A549 (cell line): ENCODE results near the gene ANXA8.

Experiments
- JUNB ChIP-seq: fragments of >200 bp; sonication (Bioruptor Twin); formaldehyde crosslinking; IDR thresholded peaks from 2 replicates; pipeline ENCODE4 v1.6.1; 2016
- POLR2A ChIP-seq: IDR thresholded peaks from 2 replicates; pipeline ENCODE4 v1.6.1; 2012; ENCODE audit warnings: mild to moderate bottlenecking, low read length
- SREBF2 ChIP-seq: fragments of 450-650 bp; IDR thresholded peaks from 2 replicates; pipeline ENCODE4 v1.6.1; 2014; ENCODE audit warnings: mild to moderate bottlenecking, moderate library complexity
- TF ChIP-seq, protein P1 (sequence below): fragments of 150-350 bp; IDR thresholded peaks from 2 replicates; pipeline ENCODE4 v1.6.1; 2014; ENCODE audit warnings: low read depth, mild to moderate bottlenecking, low read length
- TF ChIP-seq, protein P2 (sequence below): fragments of >200 bp; sonication (Bioruptor Twin); formaldehyde crosslinking; IDR thresholded peaks from 3 replicates; pipeline ENCODE4 v1.5.1; 2016
- TF ChIP-seq, protein P3 (sequence below): fragments of 200-600 bp; sonication (generic); IDR thresholded peaks from 2 replicates; pipeline ENCODE4 v1.6.1; 2016; ENCODE audit warnings: antibody characterized with exemption, mild to moderate bottlenecking, moderate library complexity
- TF ChIP-seq, protein P4 (sequence below): IDR thresholded peaks from 2 replicates; pipeline ENCODE4 v1.6.1; 2012

DNA sequence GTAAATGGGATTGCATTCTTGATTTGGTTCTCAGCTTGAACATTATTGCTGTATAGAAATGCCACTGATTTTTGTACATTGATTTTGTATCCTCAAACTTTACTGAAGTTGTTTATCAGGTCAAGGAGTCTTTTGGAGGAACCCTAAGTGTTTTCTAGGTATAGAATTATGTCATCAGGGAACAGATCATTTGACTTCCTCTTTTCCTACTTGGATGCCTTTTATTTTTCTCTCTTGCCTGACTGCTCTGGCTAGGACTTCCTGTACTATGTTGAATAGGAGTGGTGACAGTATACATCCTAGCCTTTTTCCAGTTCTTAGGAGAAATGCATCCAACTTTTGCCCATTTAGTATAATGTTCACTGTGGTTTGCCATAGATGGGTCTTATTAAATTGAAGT, 48.8 kb downstream of the ANXA8 start:
- TF ChIP-seq, protein P1, sequence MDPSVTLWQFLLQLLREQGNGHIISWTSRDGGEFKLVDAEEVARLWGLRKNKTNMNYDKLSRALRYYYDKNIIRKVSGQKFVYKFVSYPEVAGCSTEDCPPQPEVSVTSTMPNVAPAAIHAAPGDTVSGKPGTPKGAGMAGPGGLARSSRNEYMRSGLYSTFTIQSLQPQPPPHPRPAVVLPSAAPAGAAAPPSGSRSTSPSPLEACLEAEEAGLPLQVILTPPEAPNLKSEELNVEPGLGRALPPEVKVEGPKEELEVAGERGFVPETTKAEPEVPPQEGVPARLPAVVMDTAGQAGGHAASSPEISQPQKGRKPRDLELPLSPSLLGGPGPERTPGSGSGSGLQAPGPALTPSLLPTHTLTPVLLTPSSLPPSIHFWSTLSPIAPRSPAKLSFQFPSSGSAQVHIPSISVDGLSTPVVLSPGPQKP: no peak
- TF ChIP-seq, protein P2, sequence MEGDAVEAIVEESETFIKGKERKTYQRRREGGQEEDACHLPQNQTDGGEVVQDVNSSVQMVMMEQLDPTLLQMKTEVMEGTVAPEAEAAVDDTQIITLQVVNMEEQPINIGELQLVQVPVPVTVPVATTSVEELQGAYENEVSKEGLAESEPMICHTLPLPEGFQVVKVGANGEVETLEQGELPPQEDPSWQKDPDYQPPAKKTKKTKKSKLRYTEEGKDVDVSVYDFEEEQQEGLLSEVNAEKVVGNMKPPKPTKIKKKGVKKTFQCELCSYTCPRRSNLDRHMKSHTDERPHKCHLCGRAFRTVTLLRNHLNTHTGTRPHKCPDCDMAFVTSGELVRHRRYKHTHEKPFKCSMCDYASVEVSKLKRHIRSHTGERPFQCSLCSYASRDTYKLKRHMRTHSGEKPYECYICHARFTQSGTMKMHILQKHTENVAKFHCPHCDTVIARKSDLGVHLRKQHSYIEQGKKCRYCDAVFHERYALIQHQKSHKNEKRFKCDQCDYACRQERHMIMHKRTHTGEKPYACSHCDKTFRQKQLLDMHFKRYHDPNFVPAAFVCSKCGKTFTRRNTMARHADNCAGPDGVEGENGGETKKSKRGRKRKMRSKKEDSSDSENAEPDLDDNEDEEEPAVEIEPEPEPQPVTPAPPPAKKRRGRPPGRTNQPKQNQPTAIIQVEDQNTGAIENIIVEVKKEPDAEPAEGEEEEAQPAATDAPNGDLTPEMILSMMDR: no peak
- TF ChIP-seq, protein P3, sequence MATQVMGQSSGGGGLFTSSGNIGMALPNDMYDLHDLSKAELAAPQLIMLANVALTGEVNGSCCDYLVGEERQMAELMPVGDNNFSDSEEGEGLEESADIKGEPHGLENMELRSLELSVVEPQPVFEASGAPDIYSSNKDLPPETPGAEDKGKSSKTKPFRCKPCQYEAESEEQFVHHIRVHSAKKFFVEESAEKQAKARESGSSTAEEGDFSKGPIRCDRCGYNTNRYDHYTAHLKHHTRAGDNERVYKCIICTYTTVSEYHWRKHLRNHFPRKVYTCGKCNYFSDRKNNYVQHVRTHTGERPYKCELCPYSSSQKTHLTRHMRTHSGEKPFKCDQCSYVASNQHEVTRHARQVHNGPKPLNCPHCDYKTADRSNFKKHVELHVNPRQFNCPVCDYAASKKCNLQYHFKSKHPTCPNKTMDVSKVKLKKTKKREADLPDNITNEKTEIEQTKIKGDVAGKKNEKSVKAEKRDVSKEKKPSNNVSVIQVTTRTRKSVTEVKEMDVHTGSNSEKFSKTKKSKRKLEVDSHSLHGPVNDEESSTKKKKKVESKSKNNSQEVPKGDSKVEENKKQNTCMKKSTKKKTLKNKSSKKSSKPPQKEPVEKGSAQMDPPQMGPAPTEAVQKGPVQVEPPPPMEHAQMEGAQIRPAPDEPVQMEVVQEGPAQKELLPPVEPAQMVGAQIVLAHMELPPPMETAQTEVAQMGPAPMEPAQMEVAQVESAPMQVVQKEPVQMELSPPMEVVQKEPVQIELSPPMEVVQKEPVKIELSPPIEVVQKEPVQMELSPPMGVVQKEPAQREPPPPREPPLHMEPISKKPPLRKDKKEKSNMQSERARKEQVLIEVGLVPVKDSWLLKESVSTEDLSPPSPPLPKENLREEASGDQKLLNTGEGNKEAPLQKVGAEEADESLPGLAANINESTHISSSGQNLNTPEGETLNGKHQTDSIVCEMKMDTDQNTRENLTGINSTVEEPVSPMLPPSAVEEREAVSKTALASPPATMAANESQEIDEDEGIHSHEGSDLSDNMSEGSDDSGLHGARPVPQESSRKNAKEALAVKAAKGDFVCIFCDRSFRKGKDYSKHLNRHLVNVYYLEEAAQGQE: no peak
- TF ChIP-seq JUNB (no peak), POLR2A (no peak), SREBF2 (no peak)
- TF ChIP-seq, protein P4, sequence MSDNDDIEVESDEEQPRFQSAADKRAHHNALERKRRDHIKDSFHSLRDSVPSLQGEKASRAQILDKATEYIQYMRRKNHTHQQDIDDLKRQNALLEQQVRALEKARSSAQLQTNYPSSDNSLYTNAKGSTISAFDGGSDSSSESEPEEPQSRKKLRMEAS: no peak
